NCI-H345 treated with DMSO at 0.1 percent for 48 hours (cell line): ENCODE data around the gene HOXA5.
A peak's percentile ranks its signal among the peaks of the same experiment; 100 is the strongest.

Source experiments
- DNase-seq: peaks from one replicate; lab custom pipeline; 2025; ENCODE audit not compliant: unreplicated experiment; lab: John Stamatoyannopoulos, UW

The HOXA5 gene

DNA sequence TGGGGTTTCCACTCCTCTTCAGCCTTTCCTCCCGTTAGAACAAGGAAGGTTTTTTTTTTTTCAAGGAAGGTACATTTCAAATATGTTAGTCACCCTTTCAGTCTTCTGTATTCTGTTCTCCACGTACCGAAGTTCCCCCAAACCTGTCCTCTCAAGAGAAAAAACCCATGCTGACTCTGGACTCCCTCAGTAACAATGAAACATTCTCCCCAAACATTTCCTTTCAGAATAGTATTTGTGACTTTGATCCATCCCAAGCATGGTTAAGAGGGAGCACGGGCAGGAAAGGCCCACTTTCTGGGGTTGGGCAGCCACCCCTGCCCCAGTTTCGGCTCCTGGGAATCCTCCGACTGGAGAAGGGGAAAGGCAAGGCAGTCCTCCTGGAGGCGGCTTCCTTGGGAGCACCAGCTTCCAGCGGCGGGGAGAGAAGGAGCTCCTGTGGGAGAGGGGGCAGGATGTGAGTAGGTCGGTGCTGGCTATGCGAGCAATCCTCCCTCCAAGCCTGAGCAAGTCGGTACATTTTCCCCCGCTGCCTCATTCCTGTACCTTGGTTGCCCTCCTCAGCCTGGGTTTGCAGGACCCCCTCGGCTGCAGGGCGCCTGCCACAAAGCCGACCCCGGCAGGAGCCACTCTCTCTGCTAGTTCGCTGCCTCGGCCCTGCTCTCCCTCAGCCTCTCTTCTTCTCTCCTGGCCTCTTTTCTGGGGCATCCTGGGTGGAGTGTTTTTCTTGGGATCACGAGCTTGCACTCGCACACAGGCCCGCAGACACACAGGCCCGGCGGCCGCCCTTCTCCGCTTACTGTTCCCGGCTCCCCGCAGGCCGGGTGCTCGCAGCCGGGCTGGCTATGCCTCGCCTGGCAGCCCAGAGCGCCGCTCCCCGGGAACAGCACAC is 45.5 kb downstream of the HOXA5 start:
- DNase-seq, result no peak

DNA sequence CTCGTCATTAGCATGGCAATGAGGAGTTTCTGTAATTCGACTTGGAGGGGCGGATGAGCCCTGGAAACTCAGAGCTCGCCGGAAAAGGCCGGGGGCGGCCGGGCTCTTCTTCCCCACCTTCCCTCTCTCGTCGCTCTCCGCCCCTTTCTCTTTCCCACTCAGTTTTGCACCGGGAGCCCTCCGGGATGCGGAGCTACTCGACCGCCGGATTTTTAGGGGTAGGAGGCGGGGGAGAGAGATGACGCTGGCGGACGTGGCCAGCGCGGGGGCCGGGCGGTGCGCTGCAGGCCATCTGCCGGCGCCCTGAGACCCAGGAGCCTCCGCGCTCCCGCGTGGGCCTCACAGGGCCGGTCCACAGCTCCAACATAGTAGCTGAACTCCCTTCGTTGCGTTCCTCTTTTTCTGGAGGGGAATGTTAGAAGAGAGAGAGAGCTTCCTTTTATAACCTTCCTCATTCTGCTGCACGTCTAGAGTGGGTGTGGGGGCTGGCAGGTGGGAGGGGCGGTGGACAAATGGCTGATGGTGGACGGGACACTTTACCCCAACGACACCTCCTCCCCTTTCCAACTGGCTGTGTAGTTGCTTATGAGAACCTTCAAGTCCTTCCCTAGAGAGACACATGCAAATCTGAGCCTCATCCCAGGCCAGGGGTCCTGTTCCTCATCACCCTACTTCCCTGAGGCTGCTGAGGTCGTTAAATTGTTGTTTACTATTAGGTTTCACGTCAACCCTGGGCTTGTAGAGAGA is 46.5 kb downstream of the HOXA5 start:
- DNase-seq, result no peak

DNA sequence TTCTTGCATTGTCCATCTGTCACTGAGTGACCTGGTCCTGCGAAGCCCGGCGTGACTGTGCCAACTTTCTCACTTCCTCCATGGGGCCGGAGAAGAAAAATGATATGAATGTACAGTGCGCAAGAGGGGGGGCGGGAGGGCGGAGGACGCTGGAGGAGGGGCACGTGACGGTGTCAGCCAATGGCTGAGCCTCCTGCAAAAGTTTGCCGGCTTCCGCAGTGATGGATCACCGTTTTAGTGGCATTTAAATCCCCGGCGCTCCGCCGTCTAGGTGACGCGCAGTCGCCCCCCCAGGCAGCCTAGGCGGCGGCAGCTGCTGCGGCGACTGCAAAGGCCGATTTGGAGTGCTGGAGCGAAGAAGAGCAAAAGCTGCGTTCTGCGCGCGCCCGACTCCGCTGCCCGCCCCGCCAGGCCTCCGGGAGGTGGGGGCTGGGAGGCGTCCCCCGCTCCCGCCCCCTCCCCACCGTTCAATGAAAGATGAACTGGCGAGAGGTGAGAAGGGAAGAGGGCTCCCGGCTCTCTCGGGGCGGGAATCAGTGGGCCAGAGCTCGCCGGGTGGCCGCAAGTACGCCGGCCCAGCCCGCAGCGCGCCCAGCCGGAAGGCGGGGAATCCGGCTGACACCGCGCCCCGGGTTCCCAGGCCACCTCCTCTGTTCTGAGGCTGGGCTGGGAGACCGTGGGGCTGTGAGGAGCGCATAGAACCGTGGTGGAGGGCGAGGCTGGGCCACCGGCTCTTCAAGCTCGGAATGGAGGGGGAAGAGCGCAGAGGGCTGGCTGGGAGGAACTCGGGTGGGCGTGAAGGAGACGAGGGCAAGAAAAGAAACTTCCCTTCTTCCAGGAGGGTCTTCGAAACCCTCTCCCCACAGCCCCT is 47.3 kb downstream of the HOXA5 start, which contains the start of gene HOXA1:
TSS of gene HOXA1 (minus strand) at position 104 of the 871 bp plus-strand sequence. CDS start at position 16, 88 bp downstream.
- DNase-seq, result peak; percentile 79

- DNase-seq, result no peak
These were observed 48.2 kb downstream of the HOXA5 start for GRCh38 chr7:27095050-27095896.

GRCh38 chr7:27094304-27095049 is 49.0 kb downstream of the HOXA5 start:
- DNase-seq, result no peak

- DNase-seq, result no peak
These were observed 50.1 kb downstream of the HOXA5 start for GRCh38 chr7:27093184-27093895.

GRCh38 chr7:27092819-27093110 is 50.7 kb downstream of the HOXA5 start:
- DNase-seq, result no peak

- no peak for DNase-seq
These were observed 51.3 kb downstream of the HOXA5 start for GRCh38 chr7:27091941-27092818.

GRCh38 chr7:27091105-27091504 is 52.4 kb downstream of the HOXA5 start:
- DNase-seq, result peak; percentile 31
